ENCODE measurements around the gene OSBPL3. TPM values are rescaled to one million over a fixed set of nuclear protein-coding genes. Genes with fewer than 3 reads are reported as not detected.

The OSBPL3 gene
- total RNA-seq, 1 experiment from 2014 or later = 36.8 TPM

DNA sequence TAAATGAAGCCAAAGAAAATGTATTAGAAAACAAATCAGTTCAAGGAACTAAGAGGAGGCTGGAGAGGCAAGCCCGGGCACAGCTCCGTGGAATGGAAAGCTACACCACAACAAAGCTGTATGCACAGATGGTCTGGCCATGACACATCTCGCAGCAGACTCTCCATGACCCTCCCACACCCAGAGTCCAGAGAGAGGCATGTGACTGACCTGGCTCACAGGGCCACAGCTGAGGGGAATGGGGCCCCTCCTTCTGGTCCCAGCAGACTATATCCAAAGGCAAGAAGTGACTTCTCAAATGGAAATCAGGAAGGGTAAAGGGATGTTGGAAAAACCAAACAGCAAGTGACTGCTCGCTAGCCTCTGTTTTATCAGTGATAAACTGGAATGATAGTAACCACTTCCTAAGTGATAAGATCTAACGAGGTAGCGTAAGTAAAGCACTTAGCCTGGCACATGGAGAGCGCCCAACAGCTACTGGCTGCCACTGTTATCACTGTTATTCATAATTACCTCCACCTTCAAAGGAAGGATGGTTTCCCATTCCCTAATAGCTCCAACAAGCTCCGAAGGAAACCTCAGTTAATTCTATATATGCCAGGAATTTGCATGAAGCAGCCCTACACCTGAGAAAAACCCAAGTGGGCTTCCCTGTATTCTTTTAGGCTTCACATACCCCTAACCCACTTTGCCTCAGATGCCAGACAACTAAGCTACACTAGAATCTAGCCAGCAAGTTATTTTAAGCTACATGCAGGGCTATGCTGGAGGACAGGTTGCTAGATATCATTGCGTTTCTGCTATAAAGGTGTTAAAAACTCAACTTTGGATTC, 8.4 kb downstream of the OSBPL3 start:
- ATAC-seq = peak; percentile 94
- BruUV-seq (replicated peaks) = no TSS peak
- peak overlapping the region; percentile 61 for H3K9ac ChIP-seq (ENCODE audit: low read length)
- no peak overlapping the region for H2AFZ ChIP-seq (ENCODE audit: low read depth, low read length, poor library complexity, severe bottlenecking)
- H3K36me3 ChIP-seq (ENCODE audit: control insufficient read depth in 1 of 2, insufficient read depth in 2 of 2, low read length in 2 of 2) = no peaks in the 10 kb centered on the region
- H3K27ac ChIP-seq (ENCODE audit: low read depth, low read length) = peak overlapping the region; percentile 99
- H3K4me3 ChIP-seq (replicated peaks in 1 of 2; ENCODE audit: low read depth in 1 of 2, low read length in 2 of 2) = peak overlapping the region; percentile 21 to 49
- H3K9me3 ChIP-seq (ENCODE audit: control insufficient read depth in 1 of 2, insufficient read depth in 1 of 2, low read depth in 1 of 2, low read length in 2 of 2) = no peaks in the 10 kb centered on the region
- peaks cover 3% of the 10 kb centered on the region; the same call in 1 of the 2 replicates for H4K20me1 ChIP-seq (ENCODE audit: insufficient read depth)
- intact Hi-C loops (cut with micrococcal nuclease) = loop anchor here (5.0 kb wide), 1 partner anchor 64 kb away; no protein-coding TSS in a partner anchor
- DNase-seq (ENCODE audit: low read depth, low spot score) = peak; percentile 81
- no peaks in the 10 kb centered on the region for H3K9me2 ChIP-seq (ENCODE audit: insufficient read depth)
- RAD21 ChIA-PET (ENCODE audit: low non-redundant PET in 1 of 2, low total read pairs in 2 of 2, uncharacterized antibody in 2 of 2, unreplicated experiment in 2 of 2) = no interaction called here
- H3K4me2 ChIP-seq (ENCODE audit: low read length) = peak overlapping the region; percentile 86
- CTCF ChIA-PET = interaction anchor here (0.6 to 3.7 kb wide), 6 partner anchors 8 to 159 kb away, joined by 3 to 23 read pairs (median 3); partner anchors contain the start of gene OSBPL3
- peaks cover 76 to 88% of the 10 kb centered on the region in 2 experiments for H3K4me1 ChIP-seq (ENCODE audit: control insufficient read depth in 1 of 2, insufficient read depth in 2 of 2, low read length in 2 of 2)
- POLR2A ChIA-PET = interaction anchor here (0.8 to 1.8 kb wide), 3 partner anchors 10 to 154 kb away, joined by 3 to 6 read pairs (median 5); partner anchors contain the start of gene CYCS
- peaks cover 98% of the 10 kb centered on the region for H3K79me2 ChIP-seq (ENCODE audit: insufficient read depth, low read length)
- H3K27me3 ChIP-seq (ENCODE audit: insufficient read depth, low read length) = no peaks in the 10 kb centered on the region
- TF ChIP-seq RAD21 (IDR thresholded peaks at IDR 0.05; ENCODE audit: low read depth) (no peak), REST (IDR thresholded peaks at IDR 0.05; ENCODE audit: low read depth) (no peak), SP1 (IDR thresholded peaks at IDR 0.05; ENCODE audit: low read depth) (peak; percentile 90), CBX3 (IDR thresholded peaks at IDR 0.05; ENCODE audit: low read depth) (peak; percentile 90), FOSL1 (IDR thresholded peaks at IDR 0.05; ENCODE audit: low read depth) (peak; percentile 71), ELF1 (IDR thresholded peaks at IDR 0.05; ENCODE audit: borderline replicate concordance, low read depth) (no peak), EZH2 (IDR thresholded peaks at IDR 0.05) (no peak), POLR2A (IDR thresholded peaks at IDR 0.05; ENCODE audit: borderline replicate concordance, extremely low read depth, insufficient read depth, insufficient read length) (no peak), YY1 (IDR thresholded peaks at IDR 0.05; ENCODE audit: extremely low read depth, insufficient replicate concordance, low read depth, low read length) (no peak), SRF (IDR thresholded peaks at IDR 0.05; ENCODE audit: low read depth) (no peak), EZH2phosphoT487 (IDR thresholded peaks at IDR 0.05; ENCODE audit: borderline replicate concordance) (no peak), POLR2AphosphoS5 (IDR thresholded peaks at IDR 0.05; ENCODE audit: low read depth, low read length) (peak; percentile 51), TCF7L2 (IDR thresholded peaks at IDR 0.05; ENCODE audit: borderline replicate concordance, extremely low read depth, insufficient read depth, insufficient read length) (peak; percentile 56), MAX (IDR thresholded peaks at IDR 0.05) (peak; percentile 89), CEBPB (IDR thresholded peaks at IDR 0.05; ENCODE audit: low read depth) (0 out of 2 replicates have a peak, but pooled peaks have one; percentile 19), SIN3A (IDR thresholded peaks at IDR 0.05; ENCODE audit: low read depth) (peak; percentile 77), ZBTB33 (IDR thresholded peaks at IDR 0.05; ENCODE audit: extremely low read depth, insufficient replicate concordance, low read length) (peak; percentile 12), ZFX (IDR thresholded peaks at IDR 0.05) (no peak), JUND (IDR thresholded peaks at IDR 0.05) (peak; percentile 76)
- TF ChIP-seq, protein P1, sequence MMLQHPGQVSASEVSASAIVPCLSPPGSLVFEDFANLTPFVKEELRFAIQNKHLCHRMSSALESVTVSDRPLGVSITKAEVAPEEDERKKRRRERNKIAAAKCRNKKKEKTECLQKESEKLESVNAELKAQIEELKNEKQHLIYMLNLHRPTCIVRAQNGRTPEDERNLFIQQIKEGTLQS (IDR thresholded peaks at IDR 0.05) = no peak

All from HCT116 (cell line).